ENCODE measurements around the gene GYPA.
"Not testable (repeated sequence)": the region's sequence is repeated elsewhere in the genome, so short reads cannot be mapped to it uniquely, and the experiment has no call there.

GYPA gene

GRCh38 chr4:144130167-144130566 lies 10.4 kb downstream of the GYPA start:
- not testable (repeated sequence) for H3K27me3 ChIP-seq (ENCODE audit: control insufficient read depth in 1 of 2, insufficient read depth in 2 of 2, low read length in 2 of 2); H3K4me3 ChIP-seq (ENCODE audit: low read depth in 1 of 2, low read length in 2 of 2); H3K9ac ChIP-seq (ENCODE audit: low read depth in 1 of 2, low read length in 2 of 2); H3K36me3 ChIP-seq (ENCODE audit: control insufficient read depth in 1 of 2, insufficient read depth in 2 of 2, low read length in 2 of 2); H3K27ac ChIP-seq (ENCODE audit: low read depth, low read length); H3K9me3 ChIP-seq (ENCODE audit: control insufficient read depth in 1 of 2, low read length in 2 of 2); H3K4me1 ChIP-seq (ENCODE audit: control insufficient read depth in 1 of 2, insufficient read depth in 2 of 2, low read length in 2 of 2)

- H3K9me3 ChIP-seq (ENCODE audit: control insufficient read depth in 1 of 2, low read length in 2 of 2); H3K9ac ChIP-seq (ENCODE audit: low read depth in 1 of 2, low read length in 2 of 2); H3K27me3 ChIP-seq (ENCODE audit: control insufficient read depth in 1 of 2, insufficient read depth in 2 of 2, low read length in 2 of 2); H3K4me1 ChIP-seq (ENCODE audit: control insufficient read depth in 1 of 2, insufficient read depth in 2 of 2, low read length in 2 of 2); H3K4me3 ChIP-seq (ENCODE audit: low read depth in 1 of 2, low read length in 2 of 2); H3K27ac ChIP-seq (ENCODE audit: low read depth, low read length); H3K36me3 ChIP-seq (ENCODE audit: control insufficient read depth in 1 of 2, insufficient read depth in 2 of 2, low read length in 2 of 2): not testable (repeated sequence)
These were observed 11.1 kb downstream of the GYPA start for GRCh38 chr4:144129336-144129875.

DNA sequence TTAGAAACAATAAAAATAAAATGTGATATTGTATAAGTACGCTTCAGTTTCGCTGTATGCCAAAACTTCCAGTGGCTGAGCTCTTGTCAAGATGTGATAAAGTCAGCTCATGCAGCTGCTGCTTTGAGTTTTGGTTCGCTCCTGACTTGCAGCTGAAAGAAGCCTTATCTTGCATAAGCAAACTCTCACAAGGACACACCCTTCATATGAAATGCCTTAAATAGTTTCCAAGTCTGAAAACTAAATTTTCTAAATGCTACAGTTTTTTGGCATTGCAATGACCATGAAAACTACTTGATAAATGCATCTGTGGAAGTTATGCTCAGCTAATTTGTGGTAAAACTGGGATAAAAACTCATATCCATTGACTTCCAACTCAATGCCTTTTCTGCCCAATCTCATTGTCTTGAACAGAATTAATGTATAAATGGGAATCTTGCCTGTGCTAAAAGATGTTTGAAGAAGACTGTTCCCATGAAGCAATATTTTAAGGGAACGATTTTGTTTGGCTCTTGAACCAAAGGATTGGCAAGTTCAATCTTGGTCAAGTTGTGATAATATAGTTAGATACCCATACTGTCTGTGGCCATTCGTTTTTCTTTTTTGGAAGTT lies 11.7 kb downstream of the GYPA start:
- H3K4me1 ChIP-seq (ENCODE audit: control insufficient read depth in 1 of 2, insufficient read depth in 2 of 2, low read length in 2 of 2); H3K9me3 ChIP-seq (ENCODE audit: control insufficient read depth in 1 of 2, low read length in 2 of 2); H3K27me3 ChIP-seq (ENCODE audit: control insufficient read depth in 1 of 2, insufficient read depth in 2 of 2, low read length in 2 of 2); H3K4me3 ChIP-seq (ENCODE audit: low read depth in 1 of 2, low read length in 2 of 2); H3K9ac ChIP-seq (ENCODE audit: low read depth in 1 of 2, low read length in 2 of 2); H3K27ac ChIP-seq (ENCODE audit: low read depth, low read length); H3K36me3 ChIP-seq (ENCODE audit: control insufficient read depth in 1 of 2, insufficient read depth in 2 of 2, low read length in 2 of 2): not testable (repeated sequence)

DNA sequence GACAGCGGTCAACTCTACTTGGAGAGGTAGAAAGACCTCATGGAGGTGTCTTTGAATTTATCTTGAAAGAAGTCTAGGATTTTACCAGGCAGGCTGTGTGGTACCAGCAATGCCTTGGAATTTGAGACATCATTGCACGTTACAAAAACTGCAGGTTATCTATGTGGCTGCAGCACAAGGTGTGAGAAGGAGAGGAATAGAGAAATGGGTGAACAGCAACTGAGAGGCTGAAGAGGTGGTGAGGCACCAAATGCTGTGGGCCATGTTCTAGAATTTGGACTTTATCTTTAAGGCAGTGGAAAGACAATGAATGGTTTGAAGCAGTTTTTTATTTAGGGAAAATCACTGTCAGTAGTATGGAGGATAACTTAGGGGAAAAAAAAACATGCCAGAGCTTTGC lies 15.4 kb downstream of the GYPA start:
- H3K27me3 ChIP-seq (ENCODE audit: control insufficient read depth in 1 of 2, insufficient read depth in 2 of 2, low read length in 2 of 2); H3K27ac ChIP-seq (ENCODE audit: low read depth, low read length); H3K9me3 ChIP-seq (ENCODE audit: control insufficient read depth in 1 of 2, low read length in 2 of 2); H3K36me3 ChIP-seq (ENCODE audit: control insufficient read depth in 1 of 2, insufficient read depth in 2 of 2, low read length in 2 of 2); H3K4me3 ChIP-seq (ENCODE audit: low read depth in 1 of 2, low read length in 2 of 2); H3K9ac ChIP-seq (ENCODE audit: low read depth in 1 of 2, low read length in 2 of 2); H3K4me1 ChIP-seq (ENCODE audit: control insufficient read depth in 1 of 2, insufficient read depth in 2 of 2, low read length in 2 of 2): not testable (repeated sequence)

GRCh38 chr4:144123982-144124635 lies 16.4 kb downstream of the GYPA start:
- not testable (repeated sequence) for H3K27ac ChIP-seq (ENCODE audit: low read depth, low read length); H3K36me3 ChIP-seq (ENCODE audit: control insufficient read depth in 1 of 2, insufficient read depth in 2 of 2, low read length in 2 of 2); H3K27me3 ChIP-seq (ENCODE audit: control insufficient read depth in 1 of 2, insufficient read depth in 2 of 2, low read length in 2 of 2); H3K4me3 ChIP-seq (ENCODE audit: low read depth in 1 of 2, low read length in 2 of 2); H3K9ac ChIP-seq (ENCODE audit: low read depth in 1 of 2, low read length in 2 of 2); H3K4me1 ChIP-seq (ENCODE audit: control insufficient read depth in 1 of 2, insufficient read depth in 2 of 2, low read length in 2 of 2); H3K9me3 ChIP-seq (ENCODE audit: control insufficient read depth in 1 of 2, low read length in 2 of 2)

GRCh38 chr4:144123269-144123668 lies 17.2 kb downstream of the GYPA start:
- not testable (repeated sequence) for H3K27me3 ChIP-seq (ENCODE audit: control insufficient read depth in 1 of 2, insufficient read depth in 2 of 2, low read length in 2 of 2); H3K4me1 ChIP-seq (ENCODE audit: control insufficient read depth in 1 of 2, insufficient read depth in 2 of 2, low read length in 2 of 2); H3K36me3 ChIP-seq (ENCODE audit: control insufficient read depth in 1 of 2, insufficient read depth in 2 of 2, low read length in 2 of 2); H3K4me3 ChIP-seq (ENCODE audit: low read depth in 1 of 2, low read length in 2 of 2); H3K9ac ChIP-seq (ENCODE audit: low read depth in 1 of 2, low read length in 2 of 2); H3K27ac ChIP-seq (ENCODE audit: low read depth, low read length); H3K9me3 ChIP-seq (ENCODE audit: control insufficient read depth in 1 of 2, low read length in 2 of 2)

- H3K27ac ChIP-seq (ENCODE audit: low read depth, low read length); H3K9me3 ChIP-seq (ENCODE audit: control insufficient read depth in 1 of 2, low read length in 2 of 2); H3K36me3 ChIP-seq (ENCODE audit: control insufficient read depth in 1 of 2, insufficient read depth in 2 of 2, low read length in 2 of 2); H3K27me3 ChIP-seq (ENCODE audit: control insufficient read depth in 1 of 2, insufficient read depth in 2 of 2, low read length in 2 of 2); H3K4me1 ChIP-seq (ENCODE audit: control insufficient read depth in 1 of 2, insufficient read depth in 2 of 2, low read length in 2 of 2); H3K9ac ChIP-seq (ENCODE audit: low read depth in 1 of 2, low read length in 2 of 2); H3K4me3 ChIP-seq (ENCODE audit: low read depth in 1 of 2, low read length in 2 of 2): not testable (repeated sequence)
These were observed 20.8 kb downstream of the GYPA start for GRCh38 chr4:144119752-144120151.

GRCh38 chr4:144115519-144115918 lies 25.0 kb downstream of the GYPA start:
- no peak overlapping the region for H3K27ac ChIP-seq (ENCODE audit: low read depth, low read length)
- no peak overlapping the region for H3K9ac ChIP-seq (ENCODE audit: low read depth in 1 of 2, low read length in 2 of 2)
- no peaks in the 10 kb centered on the region for H3K9me3 ChIP-seq (ENCODE audit: control insufficient read depth in 1 of 2, low read length in 2 of 2)
- H3K36me3 ChIP-seq (ENCODE audit: control insufficient read depth in 1 of 2, insufficient read depth in 2 of 2, low read length in 2 of 2): no peaks in the 10 kb centered on the region
- H3K4me3 ChIP-seq (ENCODE audit: low read depth in 1 of 2, low read length in 2 of 2): no peak overlapping the region
- no peaks in the 10 kb centered on the region for H3K27me3 ChIP-seq (ENCODE audit: control insufficient read depth in 1 of 2, insufficient read depth in 2 of 2, low read length in 2 of 2)
- H3K4me1 ChIP-seq (ENCODE audit: control insufficient read depth in 1 of 2, insufficient read depth in 2 of 2, low read length in 2 of 2): no peaks in the 10 kb centered on the region

- Histone ChIP-seq H3K36me3 (ENCODE audit: control insufficient read depth in 1 of 2, insufficient read depth in 2 of 2, low read length in 2 of 2) (no peaks in the 10 kb centered on the region), H3K27me3 (ENCODE audit: control insufficient read depth in 1 of 2, insufficient read depth in 2 of 2, low read length in 2 of 2) (no peaks in the 10 kb centered on the region), H3K4me3 (ENCODE audit: low read depth in 1 of 2, low read length in 2 of 2) (no peak overlapping the region), H3K4me1 (ENCODE audit: control insufficient read depth in 1 of 2, insufficient read depth in 2 of 2, low read length in 2 of 2) (no peaks in the 10 kb centered on the region), H3K9ac (ENCODE audit: low read depth in 1 of 2, low read length in 2 of 2) (no peak overlapping the region), H3K9me3 (ENCODE audit: control insufficient read depth in 1 of 2, low read length in 2 of 2) (no peaks in the 10 kb centered on the region), H3K27ac (ENCODE audit: low read depth, low read length) (no peak overlapping the region)
These were observed 27.0 kb downstream of the GYPA start for GRCh38 chr4:144113546-144113945.

GRCh38 chr4:144104509-144105130 lies 35.9 kb downstream of the GYPA start:
- no peaks in the 10 kb centered on the region for H3K9me3 ChIP-seq (ENCODE audit: control insufficient read depth in 1 of 2, low read length in 2 of 2)
- H3K27me3 ChIP-seq (ENCODE audit: control insufficient read depth in 1 of 2, insufficient read depth in 2 of 2, low read length in 2 of 2): no peaks in the 10 kb centered on the region
- no peaks in the 10 kb centered on the region for H3K36me3 ChIP-seq (ENCODE audit: control insufficient read depth in 1 of 2, insufficient read depth in 2 of 2, low read length in 2 of 2)
- no peak overlapping the region for H3K4me3 ChIP-seq (ENCODE audit: low read depth in 1 of 2, low read length in 2 of 2)
- no peaks in the 10 kb centered on the region for H3K4me1 ChIP-seq (ENCODE audit: control insufficient read depth in 1 of 2, insufficient read depth in 2 of 2, low read length in 2 of 2)
- H3K27ac ChIP-seq (ENCODE audit: low read depth, low read length): no peak overlapping the region
- no peak overlapping the region for H3K9ac ChIP-seq (ENCODE audit: low read depth in 1 of 2, low read length in 2 of 2)
